Astrocyte (in vitro differentiated cells and primary cell): ENCODE data around the gene PLPP4.

Experiments
- CTCF ChIP-seq: IDR thresholded peaks from 2 replicates; pipeline ENCODE4 v1.5.1; 2011; ENCODE audit warnings: low read depth, mild to moderate bottlenecking, inconsistent platforms, low read length, moderate library complexity; ENCODE audit not compliant: insufficient read depth
- EZH2 ChIP-seq: IDR thresholded peaks from 2 replicates; pipeline ENCODE4 v1.6.1; 2012; ENCODE audit warnings: mild to moderate bottlenecking, low read length, inconsistent platforms; ENCODE audit not compliant: insufficient read depth

DNA sequence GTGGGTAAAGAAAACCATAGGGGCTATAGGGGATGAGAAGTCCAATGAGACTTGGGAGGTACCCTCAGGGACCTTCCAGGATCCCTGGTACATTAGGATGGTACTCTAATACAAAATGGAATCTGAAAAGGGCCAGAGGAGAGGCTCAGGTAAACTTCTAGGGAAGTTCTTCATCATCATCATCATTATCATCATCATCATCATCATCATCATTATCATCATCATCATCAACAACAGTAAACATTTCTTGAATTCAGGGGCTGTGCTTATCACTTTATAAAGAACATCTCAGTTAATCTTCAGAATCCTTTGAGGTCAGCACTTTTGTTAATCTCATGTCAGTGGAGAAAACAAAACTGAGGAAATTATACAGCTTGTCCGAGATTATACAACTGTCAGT is 50.1 kb downstream of the PLPP4 start:
- TF ChIP-seq CTCF (no peak), EZH2 (no peak)
